Measurements from ENCODE around the gene CLEC3B. TPM values are rescaled to one million over a fixed set of nuclear protein-coding genes. Genes with fewer than 3 reads are reported as not detected.

The CLEC3B gene
- total RNA-seq, 1 donor from 2014 or later: 50.3 TPM

- DNase-seq (ENCODE audit: low spot score): no peak
- peaks cover 69% of the 10 kb centered on the region for H3K4me1 Mint-ChIP-seq (ENCODE audit: low read depth)
- no peaks in the 10 kb centered on the region for H3K9me3 Mint-ChIP-seq (ENCODE audit: low read depth)
- H3K27ac Mint-ChIP-seq (ENCODE audit: unreplicated experiment): peak overlapping the region; percentile 91
- no peak overlapping the region for H3K4me3 Mint-ChIP-seq (ENCODE audit: unreplicated experiment)
- H3K36me3 Mint-ChIP-seq (ENCODE audit: low read depth): no peaks in the 10 kb centered on the region
- no peaks in the 10 kb centered on the region for H3K27me3 Mint-ChIP-seq (ENCODE audit: low read depth)
- TF ChIP-seq CTCF (IDR thresholded peaks at IDR 0.05): peak; percentile 59
Measured at GRCh38 chr3:45055411-45056143, 29.5 kb downstream of the CLEC3B start.

GRCh38 chr3:45056608-45057301, 30.7 kb downstream of the CLEC3B start:
- Mint-ChIP-seq H3K36me3 (ENCODE audit: low read depth) (no peaks in the 10 kb centered on the region), H3K27me3 (ENCODE audit: low read depth) (no peaks in the 10 kb centered on the region), H3K4me3 (ENCODE audit: unreplicated experiment) (no peak overlapping the region), H3K4me1 (ENCODE audit: low read depth) (peaks cover 74% of the 10 kb centered on the region), H3K9me3 (ENCODE audit: low read depth) (no peaks in the 10 kb centered on the region), H3K27ac (ENCODE audit: unreplicated experiment) (peak overlapping the region; percentile 85)
- no peak for DNase-seq (ENCODE audit: low spot score)
- TF ChIP-seq CTCF (IDR thresholded peaks at IDR 0.05): no peak

DNA sequence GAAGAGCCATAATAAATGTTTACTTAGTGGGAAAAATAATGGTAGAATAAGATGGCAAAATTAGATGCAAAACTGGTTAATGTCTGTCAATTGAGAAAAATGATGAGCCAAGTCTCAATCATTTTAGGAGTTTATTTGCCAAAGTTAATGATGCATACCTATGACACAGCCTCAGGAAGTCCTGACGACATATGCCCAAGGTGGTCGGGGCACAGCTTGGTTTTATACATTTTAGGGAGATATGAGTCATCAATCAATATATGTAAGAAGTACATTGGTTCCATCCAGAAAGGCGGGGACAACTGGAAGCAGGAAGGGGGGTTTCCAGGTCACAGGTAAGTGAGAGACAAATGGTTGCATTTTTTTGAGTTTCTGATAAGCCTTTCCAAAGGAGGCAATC, 31.5 kb downstream of the CLEC3B start:
- DNase-seq (ENCODE audit: low spot score): no peak
- Mint-ChIP-seq H3K27me3 (ENCODE audit: low read depth) (no peaks in the 10 kb centered on the region), H3K27ac (ENCODE audit: unreplicated experiment) (no peak overlapping the region), H3K4me1 (ENCODE audit: low read depth) (peaks cover 74% of the 10 kb centered on the region), H3K4me3 (ENCODE audit: unreplicated experiment) (no peak overlapping the region), H3K9me3 (ENCODE audit: low read depth) (no peaks in the 10 kb centered on the region), H3K36me3 (ENCODE audit: low read depth) (no peaks in the 10 kb centered on the region)
- no peak for TF ChIP-seq CTCF (IDR thresholded peaks at IDR 0.05)

DNA sequence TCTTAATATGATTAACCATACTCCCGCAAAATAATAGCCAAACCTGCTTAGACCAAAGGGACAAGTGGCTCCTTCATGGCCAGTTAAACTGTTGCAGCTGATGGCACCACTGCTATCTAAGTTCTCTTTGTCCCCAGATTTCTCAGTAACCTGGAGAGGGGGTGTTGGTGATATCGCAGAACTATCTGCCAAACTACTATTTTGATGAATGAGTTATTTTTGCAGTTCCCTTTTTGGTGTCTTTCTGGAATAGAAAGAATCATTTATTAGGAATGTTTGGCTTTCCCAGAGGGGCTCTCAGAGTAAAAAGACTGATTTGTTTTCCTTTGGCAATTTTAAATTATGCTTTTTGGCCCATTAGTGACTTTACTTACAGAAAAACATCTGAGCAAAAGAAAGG, 33.0 kb downstream of the CLEC3B start:
- Mint-ChIP-seq H3K27me3 (ENCODE audit: low read depth) (no peaks in the 10 kb centered on the region), H3K9me3 (ENCODE audit: low read depth) (no peaks in the 10 kb centered on the region), H3K4me1 (ENCODE audit: low read depth) (peaks cover 67% of the 10 kb centered on the region), H3K36me3 (ENCODE audit: low read depth) (no peaks in the 10 kb centered on the region), H3K4me3 (ENCODE audit: unreplicated experiment) (no peak overlapping the region), H3K27ac (ENCODE audit: unreplicated experiment) (peak overlapping the region; percentile 15)
- TF ChIP-seq CTCF (IDR thresholded peaks at IDR 0.05): no peak
- DNase-seq (ENCODE audit: low spot score): no peak

DNA sequence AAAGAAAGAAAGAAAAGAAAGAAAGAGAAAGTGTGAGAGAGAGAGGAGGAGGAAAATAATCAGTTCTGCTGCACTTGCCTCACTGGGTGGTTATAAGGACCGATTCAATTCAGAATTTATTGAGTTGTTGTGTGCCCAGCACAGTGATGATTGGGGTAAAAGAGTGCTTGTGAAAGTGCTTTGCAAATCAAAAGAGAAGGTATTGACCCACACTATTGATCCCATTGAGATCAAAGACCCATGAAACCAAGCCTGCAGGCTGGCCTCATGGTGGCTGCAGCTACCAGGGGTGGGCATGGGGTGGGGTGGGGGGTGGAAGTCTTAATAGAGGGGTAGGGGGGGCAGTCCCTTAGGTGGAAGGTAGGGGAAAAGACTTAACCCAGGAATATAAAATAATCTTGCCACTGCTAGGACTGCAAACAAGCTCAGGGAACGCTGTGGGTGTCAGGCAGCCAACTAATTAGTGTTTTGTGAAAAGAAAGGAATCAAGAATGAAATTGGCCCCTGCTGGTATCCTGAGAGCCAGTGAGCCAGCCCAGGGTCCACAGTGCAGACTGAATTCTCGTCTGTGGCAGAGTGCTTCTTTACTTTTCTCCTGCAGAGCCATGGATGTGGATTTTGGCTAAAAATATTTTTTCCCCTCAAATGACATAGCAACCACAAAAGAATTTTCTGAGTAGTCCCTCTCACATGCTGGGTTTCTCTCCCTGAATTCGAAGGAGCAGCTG, 34.2 kb downstream of the CLEC3B start:
- no peaks in the 10 kb centered on the region for H3K9me3 Mint-ChIP-seq (ENCODE audit: low read depth)
- H3K4me1 Mint-ChIP-seq (ENCODE audit: low read depth): peaks cover 65% of the 10 kb centered on the region
- TF ChIP-seq CTCF (IDR thresholded peaks at IDR 0.05): no peak
- no peaks in the 10 kb centered on the region for H3K36me3 Mint-ChIP-seq (ENCODE audit: low read depth)
- no peaks in the 10 kb centered on the region for H3K27me3 Mint-ChIP-seq (ENCODE audit: low read depth)
- DNase-seq (ENCODE audit: low spot score): no peak
- peak overlapping the region; percentile 74 for H3K27ac Mint-ChIP-seq (ENCODE audit: unreplicated experiment)
- no peak overlapping the region for H3K4me3 Mint-ChIP-seq (ENCODE audit: unreplicated experiment)

Measured in chondrocyte (in vitro differentiated cells).